ENCODE results near the gene PLEKHG3. TPM values are rescaled to one million over a fixed set of nuclear protein-coding genes. Genes with fewer than 3 reads are reported as not detected.

Gene PLEKHG3
- total RNA-seq, 2 donors from 2014 or later, result 61.4 to 65.5 TPM

- DNase-seq (peak; percentile 57 to 82 (median 67)), ATAC-seq (peak; percentile 94)
- Mint-ChIP-seq H3K4me1 (peaks cover 57% of the 10 kb centered on the region), H3K4me3 (peak overlapping the region; percentile 76), H3K27ac (peak overlapping the region; percentile 99), H3K27me3 (peaks cover under 1% of the 10 kb centered on the region), H3K36me3 (ENCODE audit: low read depth) (no peaks in the 10 kb centered on the region)
- H3K9me3 ChIP-seq (ENCODE audit: control insufficient read depth, low read length, poor library complexity, severe bottlenecking), result no peaks in the 10 kb centered on the region
Measured at GRCh38 chr14:64755781-64756221, 51.6 kb downstream of the PLEKHG3 start.

DNA sequence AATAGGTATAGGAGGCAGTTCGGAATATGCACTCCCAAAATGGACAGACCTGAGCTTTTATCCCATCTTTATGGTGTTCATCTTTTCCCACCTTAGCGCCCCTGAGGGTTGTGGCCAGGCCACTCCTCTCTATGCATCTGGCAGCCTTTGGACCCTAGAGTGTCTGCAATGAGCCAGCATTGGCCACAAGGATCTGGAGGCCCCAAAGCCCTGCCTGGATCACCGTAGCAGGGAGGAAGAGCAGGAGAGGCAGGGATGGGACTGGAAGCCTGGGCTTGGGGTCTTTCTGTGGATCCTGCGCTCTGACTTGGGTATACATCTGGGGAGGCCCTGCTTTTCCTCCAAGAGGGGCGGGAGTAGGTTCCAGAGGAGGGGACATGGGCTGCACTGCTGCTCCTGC, 52.5 kb downstream of the PLEKHG3 start:
- no peak for ATAC-seq
- Mint-ChIP-seq H3K27me3 (peaks cover 9% of the 10 kb centered on the region), H3K4me3 (peak overlapping the region; percentile 76), H3K4me1 (peaks cover 65% of the 10 kb centered on the region), H3K36me3 (ENCODE audit: low read depth) (no peaks in the 10 kb centered on the region), H3K27ac (peak overlapping the region; percentile 99)
- DNase-seq, result no peak
- no peaks in the 10 kb centered on the region for H3K9me3 ChIP-seq (ENCODE audit: control insufficient read depth, low read length, poor library complexity, severe bottlenecking)

DNA sequence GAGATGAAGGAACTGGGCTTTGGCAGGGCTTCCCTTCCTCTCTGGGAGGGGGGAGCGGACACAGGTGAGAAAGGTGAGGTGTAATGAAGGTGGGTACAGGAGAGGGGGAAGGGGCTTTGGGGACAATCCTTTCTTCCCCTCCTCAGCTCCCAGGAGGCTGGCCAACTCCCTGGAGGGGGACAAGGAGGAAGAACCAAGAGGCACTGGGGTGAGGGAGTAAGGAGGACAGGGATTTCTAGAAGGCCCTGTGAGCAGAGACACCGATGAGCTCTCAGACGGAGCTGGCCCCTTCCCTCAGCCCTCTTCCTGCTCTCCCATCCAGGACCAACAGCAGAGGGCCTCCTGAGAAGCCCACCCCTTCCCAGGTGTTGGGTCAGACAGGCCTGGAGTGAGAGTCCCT, 53.4 kb downstream of the PLEKHG3 start:
- Mint-ChIP-seq H3K4me3 (no peak overlapping the region), H3K27me3 (peaks cover 10% of the 10 kb centered on the region), H3K36me3 (ENCODE audit: low read depth) (no peaks in the 10 kb centered on the region), H3K27ac (peak overlapping the region; percentile 99), H3K4me1 (peaks cover 74% of the 10 kb centered on the region)
- H3K9me3 ChIP-seq (ENCODE audit: control insufficient read depth, low read length, poor library complexity, severe bottlenecking), result no peaks in the 10 kb centered on the region
- DNase-seq, result no peak
- no peak for ATAC-seq

GRCh38 chr14:64758025-64758521, 53.8 kb downstream of the PLEKHG3 start:
- DNase-seq, result peak in 1 of 3 donors; percentile 56
- Mint-ChIP-seq H3K4me1 (peaks cover 79% of the 10 kb centered on the region), H3K36me3 (ENCODE audit: low read depth) (no peaks in the 10 kb centered on the region), H3K4me3 (peak overlapping the region; percentile 71), H3K27me3 (peaks cover 10% of the 10 kb centered on the region), H3K27ac (peak overlapping the region; percentile 99)
- no peaks in the 10 kb centered on the region for H3K9me3 ChIP-seq (ENCODE audit: control insufficient read depth, low read length, poor library complexity, severe bottlenecking)
- no peak for ATAC-seq

GRCh38 chr14:64758691-64759554, 54.7 kb downstream of the PLEKHG3 start:
- H3K4me3 Mint-ChIP-seq, result peak overlapping the region; percentile 71

DNA sequence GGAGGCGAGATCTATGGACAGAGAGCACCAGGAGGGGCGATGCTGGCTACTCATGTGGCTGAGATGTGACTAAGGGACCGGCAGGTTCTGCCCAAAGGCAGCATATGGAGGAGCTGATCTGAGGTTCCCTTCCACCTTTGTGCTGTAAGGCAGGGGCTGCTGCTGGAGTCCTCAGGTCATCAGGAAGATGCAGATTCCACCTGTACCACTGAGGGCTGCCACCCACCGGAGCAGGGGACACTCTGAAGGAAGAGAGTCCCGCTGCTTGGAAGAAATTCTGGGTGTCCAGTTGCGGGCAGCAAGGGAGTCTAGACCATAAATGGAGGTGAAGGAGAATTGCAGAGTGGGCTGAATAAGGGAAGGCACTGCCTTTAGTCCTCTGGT, 55.3 kb downstream of the PLEKHG3 start:
- Mint-ChIP-seq H3K27me3 (peaks cover 10% of the 10 kb centered on the region), H3K36me3 (ENCODE audit: low read depth) (no peaks in the 10 kb centered on the region), H3K4me1 (peaks cover 89% of the 10 kb centered on the region), H3K4me3 (peak overlapping the region; percentile 71), H3K27ac (peak overlapping the region; percentile 99)
- ATAC-seq, result no peak
- DNase-seq, result no peak
- no peaks in the 10 kb centered on the region for H3K9me3 ChIP-seq (ENCODE audit: control insufficient read depth, low read length, poor library complexity, severe bottlenecking)

More at GRCh38 chr14:64758691-64759554, 54.7 kb downstream of the PLEKHG3 start:
- ATAC-seq (no peak), DNase-seq (no peak)
- H3K27ac Mint-ChIP-seq, result peak overlapping the region; percentile 99
- H3K36me3 Mint-ChIP-seq (ENCODE audit: low read depth), result no peaks in the 10 kb centered on the region
- peaks cover 10% of the 10 kb centered on the region for H3K27me3 Mint-ChIP-seq
- H3K4me1 Mint-ChIP-seq, result peaks cover 85% of the 10 kb centered on the region
- H3K9me3 ChIP-seq (ENCODE audit: control insufficient read depth, low read length, poor library complexity, severe bottlenecking), result no peaks in the 10 kb centered on the region

DNA sequence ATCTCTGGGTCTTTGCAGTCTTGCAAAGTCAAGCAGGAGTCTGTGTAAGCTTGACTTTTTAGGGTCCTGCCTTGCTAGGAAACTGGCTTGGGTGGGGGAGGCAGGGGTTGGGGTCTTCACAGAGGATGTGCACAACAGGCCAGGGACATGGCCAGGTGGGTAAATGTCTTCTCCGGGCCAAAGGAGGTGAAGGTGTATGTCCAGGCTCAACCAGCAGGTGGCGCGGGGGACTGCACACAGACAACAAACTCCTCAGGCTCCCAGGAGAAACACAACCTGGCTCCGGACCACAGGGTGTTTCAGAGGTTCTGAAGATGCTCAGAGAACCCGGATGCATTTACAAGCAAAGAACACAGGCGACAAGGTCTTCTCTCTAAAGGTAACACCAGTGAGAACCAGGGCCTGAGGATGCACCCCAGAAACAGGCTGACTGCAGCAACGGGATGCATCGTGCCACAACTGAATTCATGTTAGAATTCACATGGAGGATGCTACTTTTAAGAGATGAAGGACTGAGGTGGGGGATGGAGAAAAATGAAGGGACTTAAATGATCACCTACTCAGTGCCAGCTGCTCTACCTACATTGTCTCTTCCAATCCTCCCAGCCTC, 56.0 kb downstream of the PLEKHG3 start:
- no peaks in the 10 kb centered on the region for H3K36me3 Mint-ChIP-seq (ENCODE audit: low read depth)
- H3K9me3 ChIP-seq (ENCODE audit: control insufficient read depth, low read length, poor library complexity, severe bottlenecking), result no peaks in the 10 kb centered on the region
- peaks cover 10% of the 10 kb centered on the region for H3K27me3 Mint-ChIP-seq
- no peak for ATAC-seq
- peaks cover 87% of the 10 kb centered on the region for H3K4me1 Mint-ChIP-seq
- H3K4me3 Mint-ChIP-seq, result peak overlapping the region; percentile 63
- H3K27ac Mint-ChIP-seq, result peak overlapping the region; percentile 99
- peak; percentile 57 to 63 (median 58) for DNase-seq

DNA sequence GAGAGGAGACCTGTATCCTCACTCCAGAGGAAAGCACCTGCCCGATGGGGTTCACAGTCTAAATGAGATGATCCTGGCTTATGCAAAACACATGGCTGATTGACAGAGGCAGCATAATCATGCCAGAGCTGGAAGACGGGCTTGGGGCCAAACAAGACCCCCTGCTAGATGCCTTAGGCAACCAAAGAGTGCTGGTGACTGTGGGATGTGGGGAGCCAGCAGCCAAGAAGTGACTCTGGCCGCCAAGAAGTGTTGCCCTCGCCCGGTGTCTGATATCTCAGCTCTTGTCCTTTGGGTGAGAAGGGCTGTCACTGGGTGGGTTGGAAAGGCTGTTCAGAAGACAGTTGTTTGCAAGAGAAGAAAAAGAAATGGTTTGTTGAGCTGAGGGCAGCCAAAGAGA, 56.7 kb downstream of the PLEKHG3 start:
- DNase-seq (no peak), ATAC-seq (no peak)
- peaks cover 10% of the 10 kb centered on the region for H3K27me3 Mint-ChIP-seq
- H3K9me3 ChIP-seq (ENCODE audit: control insufficient read depth, low read length, poor library complexity, severe bottlenecking), result no peaks in the 10 kb centered on the region
- no peaks in the 10 kb centered on the region for H3K36me3 Mint-ChIP-seq (ENCODE audit: low read depth)
- H3K4me1 Mint-ChIP-seq, result peaks cover 86% of the 10 kb centered on the region
- H3K27ac Mint-ChIP-seq, result peak overlapping the region; percentile 99
- H3K4me3 Mint-ChIP-seq, result peak overlapping the region; percentile 79

DNA sequence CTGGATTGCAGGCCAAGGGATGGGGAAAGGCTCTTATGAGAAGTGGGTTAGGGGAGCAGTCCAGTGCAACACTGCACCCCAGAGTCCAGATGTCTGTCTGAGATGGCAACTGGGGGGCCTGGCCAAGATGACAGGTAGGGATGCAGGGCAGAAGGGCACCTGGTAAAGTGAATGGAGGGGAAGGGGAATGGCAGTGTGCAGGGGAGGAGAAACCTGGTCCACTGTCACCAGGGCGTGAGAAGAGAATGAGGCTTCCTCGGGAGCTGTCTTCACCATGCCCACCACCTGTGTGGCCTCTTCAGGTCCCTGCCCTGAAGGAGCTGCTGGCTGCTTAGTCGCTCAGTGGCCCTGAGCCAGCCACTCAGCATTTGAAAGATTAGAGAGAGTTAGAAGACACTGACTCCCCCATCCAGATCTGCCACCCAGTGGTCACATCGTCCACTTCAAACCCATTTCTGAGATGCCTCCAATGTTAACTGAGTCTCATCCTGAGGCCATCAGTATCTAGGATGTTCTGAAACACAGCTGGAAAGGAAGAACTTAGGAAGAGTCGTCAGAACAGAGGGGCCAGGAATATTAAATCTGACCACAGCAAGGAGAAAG, 57.3 kb downstream of the PLEKHG3 start:
- ATAC-seq (no peak), DNase-seq (no peak)
- Mint-ChIP-seq H3K4me1 (peaks cover 85% of the 10 kb centered on the region), H3K27me3 (peaks cover 10% of the 10 kb centered on the region), H3K27ac (peak overlapping the region; percentile 99), H3K4me3 (peak overlapping the region; percentile 79), H3K36me3 (ENCODE audit: low read depth) (no peaks in the 10 kb centered on the region)
- no peaks in the 10 kb centered on the region for H3K9me3 ChIP-seq (ENCODE audit: control insufficient read depth, low read length, poor library complexity, severe bottlenecking)

DNA sequence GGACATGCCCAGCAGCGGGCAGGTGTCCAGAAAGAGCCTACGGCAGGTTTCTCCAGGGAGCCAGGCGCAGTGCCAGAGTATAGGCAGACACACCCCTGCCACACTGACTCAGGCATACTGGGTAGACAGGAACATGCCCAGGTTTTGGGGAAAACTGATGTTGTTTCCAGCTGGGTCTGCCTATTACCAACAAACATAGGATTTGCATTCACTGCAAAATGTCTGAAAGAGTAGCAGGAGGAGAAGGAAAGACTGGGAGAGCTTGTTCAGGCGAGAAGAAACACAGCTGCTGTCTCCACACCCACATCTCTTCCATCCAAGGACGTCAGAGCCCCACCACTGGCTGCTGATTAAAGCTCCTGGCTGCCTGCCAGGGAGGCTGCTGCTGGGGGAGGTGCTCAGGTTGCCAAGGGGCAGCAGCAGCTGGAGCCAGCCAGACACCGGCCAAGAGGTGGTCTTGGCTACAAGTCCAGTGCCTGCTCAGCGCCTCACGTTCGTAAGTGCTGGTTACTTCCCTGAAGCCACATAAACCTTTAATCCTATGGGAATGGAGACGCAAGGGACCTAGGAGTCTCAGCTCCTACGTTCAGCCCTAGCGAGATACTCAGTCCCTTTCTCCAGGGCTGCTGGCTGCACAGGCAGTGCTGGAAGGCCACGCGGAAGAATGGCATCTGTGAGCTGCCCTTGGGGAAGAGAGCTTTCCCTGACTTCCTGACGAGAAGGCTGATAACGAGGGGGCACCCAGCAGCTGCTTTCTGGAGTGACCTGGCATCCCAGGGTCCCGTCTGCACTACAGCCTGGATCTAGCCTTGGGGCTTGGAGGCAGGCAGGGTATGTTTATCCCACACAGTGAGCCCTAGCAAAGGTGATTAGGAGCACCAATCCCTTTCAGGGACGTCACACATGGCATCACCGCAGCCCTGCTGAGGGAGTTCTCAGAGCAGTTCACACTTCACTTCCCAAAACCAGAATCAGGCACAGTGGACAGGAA, 58.1 kb downstream of the PLEKHG3 start:
- Mint-ChIP-seq H3K27me3 (peaks cover 10% of the 10 kb centered on the region), H3K4me3 (peak overlapping the region; percentile 79), H3K36me3 (ENCODE audit: low read depth) (no peaks in the 10 kb centered on the region), H3K27ac (peak overlapping the region; percentile 99), H3K4me1 (peaks cover 77% of the 10 kb centered on the region)
- DNase-seq, result peak; percentile 25 to 54 (median 44)
- no peaks in the 10 kb centered on the region for H3K9me3 ChIP-seq (ENCODE audit: control insufficient read depth, low read length, poor library complexity, severe bottlenecking)
- peak; percentile 51 for ATAC-seq

- peak overlapping the region; percentile 52 for H3K4me3 Mint-ChIP-seq
- H3K27me3 Mint-ChIP-seq, result peaks cover 10% of the 10 kb centered on the region
- peak overlapping the region; percentile 99 for H3K27ac Mint-ChIP-seq
- H3K4me1 Mint-ChIP-seq, result peaks cover 69% of the 10 kb centered on the region
- H3K9me3 ChIP-seq (ENCODE audit: control insufficient read depth, low read length, poor library complexity, severe bottlenecking), result no peaks in the 10 kb centered on the region
- ATAC-seq (no peak), DNase-seq (no peak)
- no peaks in the 10 kb centered on the region for H3K36me3 Mint-ChIP-seq (ENCODE audit: low read depth)
Measured at GRCh38 chr14:64763085-64763782, 59.0 kb downstream of the PLEKHG3 start.
